ENCODE measurements around the gene ELF2.
"Not testable (repeated sequence)": the region's sequence is repeated elsewhere in the genome, so short reads cannot be mapped to it uniquely, and the experiment has no call there.

The ELF2 gene

DNA sequence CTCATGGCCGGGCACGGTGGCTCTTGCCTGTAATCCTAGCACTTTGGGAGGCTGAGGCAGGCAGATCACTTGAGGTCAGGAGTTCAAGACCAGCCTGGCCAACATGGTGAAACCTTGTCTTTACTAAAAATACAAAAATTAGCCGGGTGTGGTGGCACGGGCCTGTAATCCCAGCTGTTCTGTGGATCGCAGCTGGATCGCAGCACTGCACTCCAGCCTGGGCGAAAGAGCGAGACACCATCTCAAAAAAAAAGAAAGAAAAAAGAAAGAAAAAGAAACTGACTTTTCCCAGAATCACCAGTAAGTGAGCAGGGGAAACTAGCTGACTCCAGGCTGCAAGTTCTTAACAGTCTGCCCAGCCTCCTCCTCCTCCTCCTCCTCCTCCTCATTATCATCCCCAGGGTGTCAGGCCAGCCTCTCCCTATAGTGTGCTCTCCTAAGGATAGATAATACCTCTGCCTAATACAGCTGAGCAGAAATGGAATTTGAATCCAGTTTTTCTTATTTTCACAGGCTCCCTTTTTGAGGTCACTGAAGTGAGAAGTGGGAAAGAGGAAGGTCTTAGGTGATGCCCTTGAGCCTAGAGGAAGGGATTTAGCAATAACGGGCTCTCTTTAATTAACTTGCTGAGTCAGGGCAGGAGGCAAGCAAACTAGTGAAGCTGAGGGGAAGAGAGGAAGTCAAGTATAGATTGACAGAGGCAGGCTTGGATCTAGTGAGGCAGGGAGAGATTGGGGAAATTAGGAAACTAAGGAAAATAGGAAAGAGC, 11.8 kb upstream of the ELF2 start:
- no peak for DNase-seq (ENCODE audit: low read depth)

DNA sequence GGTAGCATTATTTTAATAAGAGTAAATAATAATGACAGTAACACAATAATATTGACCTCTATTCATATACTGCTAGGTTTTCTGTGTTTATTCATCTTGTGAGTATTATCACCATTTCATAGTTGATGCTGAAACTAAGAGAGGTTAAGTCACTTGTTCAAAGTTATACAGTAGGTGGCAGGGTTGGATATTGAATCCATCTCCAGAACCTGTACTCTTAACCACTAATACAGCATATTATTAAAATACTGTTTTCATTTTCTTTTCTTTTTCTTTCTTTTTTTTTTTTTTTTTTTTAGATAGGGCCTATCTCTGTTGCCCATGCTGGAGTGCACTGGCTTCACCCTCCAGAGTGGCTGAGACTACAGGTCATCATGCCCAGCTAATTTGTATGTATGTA, 7.1 kb upstream of the ELF2 start:
- DNase-seq (ENCODE audit: low read depth), result peak; percentile 52

DNA sequence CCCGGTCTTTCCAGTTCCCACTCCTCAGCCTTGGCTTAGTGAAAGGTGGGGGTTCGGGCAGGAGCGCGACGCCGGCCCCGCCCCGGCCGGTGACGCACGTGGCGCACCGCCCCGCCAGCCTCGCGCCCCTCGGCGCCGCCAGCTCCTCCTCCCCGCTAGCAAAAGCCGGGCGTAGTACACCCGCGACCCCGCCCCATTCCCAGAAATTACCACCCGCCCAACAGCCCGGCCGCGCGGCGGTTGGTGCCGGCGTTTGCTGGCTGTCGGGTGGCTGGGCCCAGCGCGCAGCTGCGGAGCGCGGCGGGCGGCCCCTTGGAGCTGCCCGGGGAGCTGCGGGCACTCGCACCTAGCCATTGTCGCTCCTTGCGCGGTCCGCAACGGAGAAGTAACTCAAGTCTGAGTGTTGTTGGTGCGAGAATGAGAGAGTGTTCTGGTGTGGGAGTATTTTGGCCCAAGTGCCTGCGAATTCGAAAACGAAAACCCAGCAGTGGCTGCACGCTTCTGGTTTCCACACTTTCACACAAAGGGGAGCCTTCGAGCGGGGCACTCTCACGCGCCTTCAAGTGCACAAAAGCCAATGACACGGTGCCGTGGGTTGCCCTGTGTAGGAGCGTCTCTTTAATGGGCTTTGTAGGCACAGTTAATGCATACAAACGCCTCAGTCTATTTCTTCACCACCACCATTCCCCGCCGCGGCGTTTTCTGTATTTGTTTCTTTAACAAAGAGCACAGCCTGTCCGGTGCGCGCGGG, 1.0 kb upstream of the ELF2 start:
- DNase-seq (ENCODE audit: low read depth), result peak; percentile 95

DNA sequence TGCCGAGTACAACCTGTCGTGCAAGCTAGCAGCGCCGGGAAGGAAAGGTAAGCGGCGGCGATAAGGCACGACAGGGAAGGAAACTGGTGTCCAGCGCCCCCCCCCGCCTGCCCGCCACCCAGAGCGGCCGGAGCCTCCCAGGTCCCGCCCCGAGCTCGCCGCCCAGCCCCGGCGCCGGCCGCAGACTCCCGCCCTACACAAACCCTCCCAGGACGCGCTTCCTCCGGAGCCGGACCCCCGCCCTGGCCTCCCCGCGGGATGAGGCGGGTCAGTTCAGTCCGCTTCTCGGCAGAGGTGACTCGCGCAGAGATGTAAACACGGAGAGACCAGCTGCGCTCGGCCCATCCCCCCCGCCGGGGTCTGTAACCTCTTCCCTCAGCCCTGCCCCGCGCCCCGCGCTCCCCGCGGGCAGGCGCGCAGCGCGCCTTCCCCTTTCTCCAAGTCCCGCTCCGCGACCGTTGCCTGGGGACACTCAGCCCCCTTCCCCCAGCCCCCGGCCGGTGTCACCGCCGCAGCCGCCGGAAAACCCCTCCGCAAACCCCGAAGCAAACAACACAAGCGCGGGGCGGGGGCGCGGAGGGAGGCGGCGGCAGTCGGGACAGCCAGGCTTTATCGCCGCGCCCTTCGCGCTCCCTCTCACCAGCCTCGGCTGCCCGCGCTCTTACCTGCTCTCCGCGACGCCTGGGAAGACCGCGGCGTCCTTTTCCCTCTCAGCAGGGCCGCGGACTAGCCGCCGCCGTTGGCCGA, 543 bp downstream of the ELF2 start:
- peak; percentile 80 for DNase-seq (ENCODE audit: low read depth)

DNA sequence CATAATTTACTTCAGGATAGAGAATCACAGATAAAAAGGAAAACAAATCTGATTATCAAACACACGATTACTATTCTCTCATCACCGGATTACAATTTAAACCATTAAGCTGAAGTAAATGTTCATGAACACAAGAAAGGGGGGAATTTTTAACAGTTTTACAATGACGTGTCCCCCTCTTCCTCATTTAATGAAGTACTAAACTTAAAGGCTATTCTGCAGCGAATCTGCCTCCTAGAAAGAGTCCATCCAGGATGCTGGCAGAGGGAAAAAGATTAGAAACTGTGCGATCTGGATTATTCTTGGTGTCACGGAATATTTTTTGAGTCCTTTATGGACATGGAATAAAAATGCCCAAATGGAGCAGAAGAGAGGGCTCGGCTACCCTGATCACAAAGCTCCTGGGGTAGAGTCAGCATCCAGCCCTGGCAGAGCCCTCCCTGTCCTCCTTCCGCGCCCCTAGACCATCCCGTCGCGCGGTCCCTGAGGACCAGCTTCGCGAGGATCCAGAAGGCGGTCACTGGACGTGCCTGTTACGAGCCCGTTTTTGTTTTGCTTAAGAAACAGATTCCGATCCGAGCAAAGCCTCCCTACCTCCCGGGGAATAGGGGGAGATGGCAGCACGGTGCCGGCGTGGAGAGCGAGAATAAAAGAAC, 1.2 kb downstream of the ELF2 start:
- DNase-seq (ENCODE audit: low read depth), result no peak

DNA sequence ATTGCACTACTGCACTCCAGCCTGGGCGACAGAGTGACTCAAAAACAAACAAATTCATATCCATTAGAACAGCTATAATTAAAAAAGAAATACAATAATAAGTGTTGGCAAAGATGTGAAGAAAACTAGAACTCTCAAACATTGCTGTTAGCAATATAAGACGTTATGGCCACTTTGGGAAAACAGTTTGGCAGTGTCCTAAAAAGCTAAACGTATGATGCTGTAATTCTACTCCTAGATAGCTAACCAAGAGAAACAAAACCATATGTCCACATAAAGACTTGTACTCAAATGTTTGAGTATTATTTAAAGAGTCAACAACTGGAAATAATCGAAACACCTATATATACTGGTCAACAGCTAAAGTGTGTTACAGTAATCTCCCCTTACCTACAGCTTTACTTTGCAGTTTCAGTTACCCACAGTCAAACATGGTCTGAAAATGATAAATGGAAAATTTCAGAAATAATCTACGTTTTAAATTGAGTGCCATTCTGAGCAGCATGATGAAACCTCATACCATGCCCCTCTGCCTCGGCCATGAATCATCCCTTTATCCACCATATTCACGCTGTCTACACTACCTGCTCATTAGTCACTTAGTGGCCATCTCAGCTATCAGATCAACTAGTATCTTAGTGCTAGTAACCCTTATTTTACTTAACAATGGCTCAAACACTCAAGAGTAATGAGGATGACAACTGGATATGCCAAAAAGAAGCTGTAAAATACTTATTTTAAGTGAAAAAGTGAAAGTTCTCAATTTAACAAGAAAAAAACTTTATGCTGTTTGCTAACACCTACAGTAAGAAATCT, 4.9 kb downstream of the ELF2 start:
- DNase-seq (ENCODE audit: low read depth), result peak; percentile 73

DNA sequence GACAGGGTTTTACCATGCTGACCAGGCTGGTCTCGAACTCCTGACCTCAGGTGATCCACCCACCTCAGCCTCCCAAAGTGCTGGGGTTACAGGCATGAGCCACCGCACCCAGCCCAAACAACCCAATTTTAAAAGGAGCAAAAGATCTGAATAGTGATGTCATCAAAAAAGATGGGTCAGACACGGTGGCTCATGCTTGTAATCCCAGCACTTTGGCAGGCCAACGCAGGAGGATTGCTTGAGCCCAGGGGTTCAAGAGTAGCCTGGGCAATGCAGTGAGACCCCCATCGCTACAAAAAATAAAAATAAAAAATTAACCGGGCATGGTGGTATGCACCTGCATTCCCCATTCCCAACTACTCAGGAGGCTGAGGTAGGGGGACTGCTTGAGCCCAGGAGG, 6.1 kb downstream of the ELF2 start:
- DNase-seq (ENCODE audit: low read depth), result no peak

DNA sequence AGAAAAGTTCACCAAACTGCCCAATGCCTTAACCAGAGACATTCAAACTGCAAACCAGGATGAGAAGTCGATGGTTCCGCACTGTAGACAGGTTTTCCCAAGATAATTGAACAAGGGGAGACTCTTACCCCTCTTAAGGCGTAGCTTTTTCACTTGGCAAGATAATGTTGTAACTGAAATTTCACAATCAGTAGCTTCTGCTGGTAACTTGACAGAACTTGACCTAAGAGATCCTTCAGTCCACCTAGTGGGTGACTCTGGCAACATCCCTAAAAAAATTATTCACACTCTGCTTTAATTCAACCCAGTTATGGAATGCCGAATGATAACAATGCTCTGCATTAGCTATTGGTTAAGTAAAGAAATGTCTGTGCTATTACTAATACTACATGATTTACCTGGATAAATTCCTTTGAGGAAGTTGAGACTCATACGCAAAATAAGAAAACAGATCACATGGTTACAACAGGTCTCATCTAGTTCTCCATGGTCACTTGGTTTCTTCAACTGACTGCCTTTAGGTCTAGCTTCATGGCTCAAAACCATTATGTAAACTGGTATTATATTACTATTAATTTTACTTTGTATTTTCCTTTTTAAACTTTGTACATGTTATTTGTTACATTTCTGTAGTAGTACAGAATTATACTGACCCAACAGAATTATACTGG, 9.1 kb downstream of the ELF2 start:
- DNase-seq (ENCODE audit: low read depth), result peak; percentile 63

DNA sequence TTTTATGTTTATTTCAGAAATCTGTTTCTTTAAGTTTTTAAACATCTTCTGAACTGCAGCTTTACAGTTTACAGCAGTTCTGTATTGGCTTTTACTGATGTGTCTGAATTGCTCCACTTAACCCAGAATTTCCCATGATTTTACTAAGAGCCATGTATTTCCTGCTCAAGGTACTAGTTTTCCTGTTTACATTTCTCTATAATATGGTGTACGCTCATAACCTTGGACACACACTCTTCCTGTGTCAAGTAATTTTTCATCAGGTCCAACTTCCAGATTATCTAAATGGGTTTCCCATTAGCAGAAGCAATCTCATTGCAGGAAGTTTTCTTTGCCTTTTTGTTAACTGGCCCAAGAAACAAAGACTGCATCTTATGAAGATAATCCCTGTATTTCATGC, 12.3 kb downstream of the ELF2 start:
- DNase-seq (ENCODE audit: low read depth), result no peak

DNA sequence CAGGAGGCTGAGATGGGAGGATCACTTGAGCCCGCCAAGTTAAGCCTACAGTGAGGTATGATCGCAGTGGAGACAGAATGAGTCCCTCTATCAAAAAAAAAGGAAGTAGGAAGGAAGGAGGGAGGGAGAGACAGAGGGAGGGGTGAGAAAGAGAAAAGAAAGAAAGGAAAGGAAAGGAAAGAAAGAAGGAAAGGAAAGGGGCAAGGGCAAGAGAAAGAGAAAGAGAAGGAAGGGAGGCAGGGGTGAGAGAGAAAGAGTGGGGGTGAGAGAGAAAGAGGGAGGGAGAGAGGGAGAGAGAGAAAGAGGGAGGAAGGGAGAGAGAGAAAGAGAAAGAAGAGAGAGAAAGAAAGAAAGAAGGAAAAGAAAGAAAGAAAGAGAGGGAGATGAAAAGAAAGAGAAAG, 13.2 kb downstream of the ELF2 start:
- DNase-seq (ENCODE audit: low read depth), result no peak

DNA sequence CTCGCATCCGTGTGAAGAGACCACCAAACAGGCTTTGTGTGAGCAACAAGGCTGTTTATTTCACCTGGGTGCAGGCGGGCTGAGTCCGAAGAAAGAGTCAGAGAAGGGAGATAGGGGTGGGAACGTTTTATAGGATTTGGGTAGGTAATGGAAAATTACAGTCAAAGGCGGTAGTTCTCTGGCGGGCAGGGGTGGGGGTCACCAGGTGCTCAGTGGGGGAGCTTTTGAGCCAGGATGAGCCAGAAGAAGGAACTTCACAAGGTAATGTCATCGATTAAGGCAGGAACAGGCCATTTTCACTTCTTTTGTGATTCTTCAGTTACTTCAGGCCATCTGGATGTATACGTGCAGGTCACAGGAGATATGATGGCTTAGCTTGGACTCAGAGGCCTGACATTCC, 19.0 kb downstream of the ELF2 start:
- DNase-seq (ENCODE audit: low read depth), result not testable (repeated sequence)

DNA sequence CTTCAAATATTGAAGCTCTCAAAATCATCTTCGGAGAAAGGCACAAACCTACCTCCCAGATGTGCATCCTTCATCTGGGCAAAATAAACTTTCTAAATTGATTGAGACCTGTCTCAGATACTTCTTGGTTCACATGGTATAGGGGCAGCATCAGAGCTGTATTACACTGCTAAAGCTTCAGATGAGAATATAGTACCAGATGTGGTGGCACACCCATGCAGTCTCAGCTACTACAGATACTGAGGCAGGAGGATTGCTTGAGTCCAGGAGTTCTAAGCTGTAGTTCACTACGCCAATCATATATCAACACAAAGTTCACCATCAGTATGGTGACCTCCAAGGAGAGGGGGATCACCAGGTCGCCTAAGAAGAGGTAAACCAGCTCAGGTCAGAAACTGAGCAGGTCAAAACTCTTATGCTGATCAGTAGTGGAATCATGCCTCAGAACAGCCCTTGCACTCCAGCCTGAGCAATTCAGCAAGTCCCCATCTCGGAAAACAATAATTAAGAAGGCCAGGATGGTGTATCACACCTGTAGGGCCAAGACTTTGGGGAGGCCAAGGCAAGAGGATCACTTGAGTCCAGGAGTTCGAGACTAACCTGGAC, 22.0 kb downstream of the ELF2 start:
- DNase-seq (ENCODE audit: low read depth), result no peak

DNA sequence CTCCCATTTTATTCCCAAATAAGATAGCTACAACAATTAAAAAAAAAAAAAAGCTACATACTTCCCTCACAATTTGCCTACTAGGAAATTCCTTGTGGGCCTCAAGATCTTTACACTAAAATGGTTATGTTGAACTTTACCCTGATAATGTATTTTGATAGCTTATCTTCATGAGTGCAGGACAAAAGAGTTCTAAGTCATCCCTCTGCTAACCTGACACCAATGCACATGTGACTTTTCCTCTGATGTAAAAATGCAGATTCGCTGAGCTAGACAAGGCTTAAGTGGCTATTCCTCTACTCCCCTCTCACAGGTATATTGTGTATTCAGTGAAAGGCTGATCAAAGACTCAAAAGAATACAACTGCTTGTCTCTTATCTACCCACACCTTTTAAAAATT, 22.5 kb downstream of the ELF2 start:
- DNase-seq (ENCODE audit: low read depth), result no peak

DNA sequence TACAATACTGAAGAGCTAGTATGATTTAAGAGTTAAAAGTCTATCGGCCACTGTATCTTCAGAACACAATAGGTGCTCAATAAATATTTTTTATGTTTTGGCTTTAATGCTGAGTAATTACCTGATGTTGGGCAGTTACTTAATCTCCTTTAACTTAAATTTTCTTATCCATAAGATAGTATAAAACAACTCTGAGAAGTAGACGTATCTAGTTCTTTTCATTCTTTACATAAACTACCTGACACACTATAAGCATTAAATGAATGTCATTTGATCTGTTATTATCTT, 22.9 kb downstream of the ELF2 start:
- DNase-seq (ENCODE audit: low read depth), result no peak

DNA sequence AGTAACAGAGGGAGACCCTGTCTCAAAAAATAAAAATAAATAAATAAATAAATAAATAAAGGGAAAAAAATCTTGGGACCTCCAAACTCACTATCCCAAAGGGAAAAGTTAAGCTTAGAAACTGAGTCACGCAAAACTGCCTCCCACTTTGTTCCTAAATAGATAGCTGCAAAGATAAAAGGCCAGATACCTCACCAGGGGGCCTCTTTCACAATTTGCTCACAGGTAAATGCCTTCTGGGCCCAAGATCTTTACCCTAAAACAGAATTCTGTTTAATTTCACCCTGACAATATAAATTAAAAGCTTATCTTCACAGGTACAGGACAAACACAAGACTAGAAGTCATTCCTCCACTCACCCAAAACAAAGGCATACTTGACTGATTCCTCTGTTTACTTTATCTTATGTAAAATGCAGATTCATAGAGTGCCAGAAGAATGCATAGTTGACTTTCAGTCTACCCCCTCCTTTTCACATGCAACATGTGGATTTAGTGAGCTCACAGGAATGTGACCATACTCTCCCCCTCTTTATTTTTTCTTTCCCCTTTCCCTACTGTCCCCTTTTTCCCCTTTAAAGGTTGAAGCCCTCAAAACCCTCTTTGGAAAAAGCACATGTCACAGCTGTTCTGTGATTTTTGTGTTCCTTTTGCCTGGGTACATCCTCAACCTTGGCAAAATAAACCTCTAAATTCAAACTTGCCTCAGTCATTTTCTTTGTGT, 23.4 kb downstream of the ELF2 start:
- no peak for DNase-seq (ENCODE audit: low read depth)

DNA sequence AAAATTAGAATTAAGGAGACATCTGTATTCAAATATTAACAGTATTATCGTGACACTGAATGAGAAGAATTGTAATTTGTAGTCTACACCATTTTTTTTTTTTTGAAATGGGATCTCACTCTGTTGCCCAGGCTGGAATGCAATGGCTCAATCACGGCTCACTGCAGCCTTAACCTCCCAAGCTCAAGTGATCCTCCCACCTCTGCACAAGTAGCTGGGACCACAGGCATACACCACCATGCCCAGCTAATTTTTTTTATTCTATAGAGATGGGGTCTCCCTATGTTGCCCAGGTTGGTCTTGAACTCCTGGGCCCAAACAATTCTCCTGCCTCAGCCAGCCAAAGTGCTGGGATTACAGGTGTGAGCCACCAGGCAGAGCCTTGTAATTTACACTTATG, 24.8 kb downstream of the ELF2 start:
- no peak for DNase-seq (ENCODE audit: low read depth)

DNA sequence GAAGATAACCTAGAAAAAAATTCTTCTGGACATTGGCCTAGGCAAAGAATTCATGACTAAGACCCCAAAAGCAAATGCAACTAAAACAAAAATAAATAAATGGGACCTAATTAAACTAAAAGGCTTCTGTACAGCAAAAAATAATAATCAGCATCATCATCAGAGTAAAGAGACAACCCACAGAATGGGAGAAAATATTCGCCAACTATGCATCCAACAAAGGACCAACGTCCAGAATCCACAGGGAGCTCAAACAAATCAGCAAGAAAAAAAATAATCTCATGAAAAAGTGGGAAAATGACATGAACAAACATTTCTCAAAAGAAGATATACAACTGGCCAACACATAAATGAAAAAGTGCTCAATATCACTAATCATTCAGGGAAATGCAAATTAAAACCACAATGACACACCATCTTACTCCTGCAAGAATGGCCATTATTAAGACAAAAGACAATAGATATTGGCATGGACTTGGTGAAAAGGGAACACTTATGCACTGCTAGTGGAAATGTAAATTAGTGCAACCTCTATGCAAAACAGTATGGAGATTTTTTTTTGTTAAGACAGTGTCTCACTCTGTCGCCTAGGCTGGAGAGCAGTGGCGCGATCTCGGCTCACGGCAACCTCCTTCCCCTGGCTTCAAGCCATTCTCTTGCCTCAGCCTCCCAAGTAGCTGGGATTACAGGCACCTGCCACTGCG, 29.9 kb downstream of the ELF2 start:
- DNase-seq (ENCODE audit: low read depth), result no peak

DNA sequence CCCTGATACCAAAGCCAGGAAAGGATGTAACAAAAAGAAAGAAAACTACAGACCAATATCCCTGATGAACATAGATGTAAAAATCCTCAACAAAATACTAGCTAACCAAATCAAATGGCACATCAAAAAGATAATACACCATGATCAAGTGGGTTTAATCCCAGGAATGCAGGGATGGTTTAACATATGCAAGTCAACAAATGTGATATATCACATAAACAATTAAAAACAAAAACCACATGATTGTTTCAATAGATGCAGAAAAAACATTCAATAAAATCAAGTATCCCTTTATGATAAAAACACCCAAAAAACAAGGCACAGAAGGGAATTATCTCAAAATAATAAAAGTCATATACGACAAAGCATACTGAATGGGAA, 31.5 kb downstream of the ELF2 start:
- DNase-seq (ENCODE audit: low read depth), result no peak

DNA sequence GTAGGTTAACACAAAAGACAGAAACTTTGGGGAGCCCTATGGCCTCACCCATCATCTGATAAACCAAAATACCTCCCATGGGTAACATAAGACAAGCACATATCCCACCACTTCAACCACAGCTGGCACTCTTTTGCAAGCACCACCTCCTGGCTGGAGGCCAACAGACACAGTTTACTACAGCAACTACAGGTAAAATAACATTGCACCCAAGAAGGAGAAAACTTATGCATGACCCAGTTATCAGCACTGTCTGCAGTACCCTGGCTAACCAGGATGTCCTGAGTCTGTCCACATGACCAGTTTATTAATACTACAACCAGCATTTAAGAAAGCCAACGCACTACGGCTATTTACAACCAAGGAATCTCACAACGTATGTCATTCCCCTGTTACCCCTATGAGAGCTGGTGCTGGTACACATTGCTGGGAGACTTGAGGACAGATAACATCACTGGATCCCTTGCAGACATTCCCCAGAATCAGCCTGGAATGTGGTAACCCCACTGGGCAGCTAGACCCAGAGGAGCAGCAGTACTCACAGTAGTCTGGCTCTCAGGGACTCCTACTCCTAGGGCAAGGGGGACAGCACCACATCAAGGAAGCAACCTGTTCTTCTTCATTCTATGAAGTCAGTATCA, 32.0 kb downstream of the ELF2 start:
- no peak for DNase-seq (ENCODE audit: low read depth)

All from fibroblast of gingiva (primary cell).